Stimulated activated CD8-positive, alpha-beta memory T cell treated with anti-CD3 and anti-CD28 coated beads, Interleukin-7, amount 100 ng/mL, for 48 hours (primary cell): ENCODE results near the gene RASA2.

Experiments used
- DNase-seq, 2 donors: peaks; one replicate each; pipeline ENCODE4 v3.0.0-alpha.2; 2020; ENCODE audit warnings: low read depth in 1 of 2; ENCODE audit errors: extremely low read depth in 1 of 2

RASA2 gene

GRCh38 chr3:141642215-141642614, 155.4 kb downstream of the RASA2 start:
- DNase-seq = no peak

- DNase-seq = no peak
These were observed 156.6 kb downstream of the RASA2 start for GRCh38 chr3:141643391-141643790.

DNA sequence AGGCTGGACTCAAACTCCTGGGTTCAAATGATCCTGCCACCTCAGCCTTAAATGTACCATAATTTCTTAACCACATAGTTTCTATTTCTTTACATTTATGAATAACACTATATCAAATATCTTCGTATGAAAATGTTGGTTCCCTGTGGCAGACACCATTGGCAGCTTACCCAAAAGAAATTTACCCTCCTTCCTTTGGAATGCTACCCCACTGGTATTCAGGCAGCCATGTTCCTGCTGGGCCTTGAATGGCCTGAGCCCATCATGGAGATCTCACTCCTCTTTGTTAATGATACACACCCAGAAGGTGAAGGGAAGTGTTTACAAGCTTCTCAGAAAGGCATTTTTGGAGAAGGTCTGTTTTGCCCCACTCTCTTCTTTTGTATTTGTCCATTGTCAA, 157.0 kb downstream of the RASA2 start:
- DNase-seq = no peak

GRCh38 chr3:141644931-141645330, 158.1 kb downstream of the RASA2 start:
- peak; percentile 25 to 56 for DNase-seq

GRCh38 chr3:141646760-141647561, 160.1 kb downstream of the RASA2 start:
- DNase-seq = no peak

DNA sequence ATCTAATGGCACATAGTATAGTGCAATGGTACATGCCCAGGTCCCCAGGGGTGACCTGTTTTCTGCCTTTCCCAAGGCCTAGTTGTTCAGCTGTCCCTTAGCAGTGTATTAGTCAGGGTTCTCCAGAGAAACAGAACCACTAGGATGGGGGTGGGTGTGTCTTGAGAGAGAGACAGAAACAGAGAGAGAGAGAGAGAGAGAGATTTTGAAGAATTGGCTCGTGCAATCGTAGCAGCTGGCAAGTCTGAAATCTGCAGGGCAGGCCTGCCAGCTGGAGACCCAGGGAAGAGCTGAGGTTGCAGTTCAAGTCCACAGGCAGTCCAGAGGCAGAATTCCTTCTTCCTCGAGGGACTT, 160.7 kb downstream of the RASA2 start:
- no peak for DNase-seq

DNA sequence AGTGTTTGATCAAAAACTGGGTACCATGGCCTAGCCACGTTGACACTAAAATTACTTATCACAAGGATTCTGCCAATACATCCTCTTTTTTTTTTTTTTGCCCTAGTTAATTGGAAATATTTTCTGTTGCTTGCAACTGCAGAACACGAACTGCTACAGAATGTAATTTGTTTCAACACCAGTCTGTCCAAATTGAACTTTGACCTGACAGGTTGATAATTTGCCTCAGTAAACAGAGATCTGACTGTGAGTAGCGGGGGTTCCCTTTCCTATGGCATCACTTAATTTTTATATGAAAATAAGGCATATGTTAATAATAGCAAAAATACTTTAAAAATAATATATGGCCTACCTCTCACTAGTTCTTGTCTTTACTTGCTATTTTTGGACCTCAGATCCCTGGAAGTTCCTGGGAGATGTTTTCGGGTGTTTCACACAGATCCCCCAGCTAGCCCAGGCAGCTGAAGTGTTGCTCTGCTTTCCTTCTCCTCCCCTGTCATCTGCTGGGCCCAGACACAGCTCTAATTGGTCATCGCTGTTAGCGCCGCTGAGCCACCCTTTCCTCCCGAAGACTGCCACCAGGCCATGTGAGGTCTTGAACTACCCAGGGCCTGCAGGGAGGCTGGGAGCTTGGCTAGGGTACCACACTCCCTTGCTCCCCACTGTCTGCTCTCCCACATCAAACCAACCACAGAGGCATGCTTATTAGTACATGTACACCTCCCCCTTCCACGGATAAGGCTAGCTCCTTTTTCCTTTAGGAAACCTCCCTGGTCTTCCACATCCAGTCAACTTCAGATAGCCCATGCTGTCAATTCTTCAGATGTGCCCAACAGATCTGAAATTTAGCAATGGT, 161.5 kb downstream of the RASA2 start:
- DNase-seq = no peak

GRCh38 chr3:141649871-141650270, 163.0 kb downstream of the RASA2 start:
- no peak for DNase-seq

DNA sequence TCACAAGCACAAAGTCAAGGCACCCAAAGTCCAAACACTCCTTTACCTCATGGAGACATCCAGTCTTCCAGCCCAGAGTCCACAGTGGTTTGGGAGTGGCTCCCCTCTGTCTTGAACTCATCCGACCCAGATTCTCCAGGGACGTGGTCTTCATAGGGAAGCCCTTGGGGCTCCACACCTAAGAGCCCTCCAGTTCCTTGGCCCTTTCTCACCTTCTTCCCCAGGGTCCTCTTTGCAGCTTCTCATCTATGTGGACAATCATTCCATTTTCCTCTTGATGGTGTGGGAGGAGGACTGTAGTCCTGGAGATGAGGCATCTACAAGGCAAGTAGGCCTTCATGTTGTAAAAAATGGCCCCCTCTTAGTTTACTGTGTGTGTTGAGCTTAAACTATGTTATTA, 164.0 kb downstream of the RASA2 start:
- no peak for DNase-seq

- no peak for DNase-seq
These were observed 164.6 kb downstream of the RASA2 start for GRCh38 chr3:141651409-141651808.

DNA sequence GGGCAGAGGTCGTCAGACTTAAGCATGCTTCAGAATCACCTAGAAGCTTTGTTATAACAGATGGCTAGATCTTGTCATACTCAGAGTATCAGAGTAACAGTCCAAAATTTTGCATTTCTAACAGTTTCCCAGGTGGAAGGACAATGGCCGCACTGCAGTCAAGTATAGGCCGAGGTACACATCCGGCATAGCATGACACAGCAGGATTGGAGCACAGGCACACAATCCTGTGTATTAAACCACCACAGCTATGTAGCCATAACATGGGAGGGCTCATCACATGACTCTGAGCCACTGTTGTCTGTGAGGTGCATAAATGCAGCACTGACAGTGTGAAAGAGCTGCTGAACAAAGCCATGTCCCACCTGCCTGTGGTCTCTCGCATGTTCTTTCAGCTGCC, 165.5 kb downstream of the RASA2 start:
- DNase-seq = no peak

DNA sequence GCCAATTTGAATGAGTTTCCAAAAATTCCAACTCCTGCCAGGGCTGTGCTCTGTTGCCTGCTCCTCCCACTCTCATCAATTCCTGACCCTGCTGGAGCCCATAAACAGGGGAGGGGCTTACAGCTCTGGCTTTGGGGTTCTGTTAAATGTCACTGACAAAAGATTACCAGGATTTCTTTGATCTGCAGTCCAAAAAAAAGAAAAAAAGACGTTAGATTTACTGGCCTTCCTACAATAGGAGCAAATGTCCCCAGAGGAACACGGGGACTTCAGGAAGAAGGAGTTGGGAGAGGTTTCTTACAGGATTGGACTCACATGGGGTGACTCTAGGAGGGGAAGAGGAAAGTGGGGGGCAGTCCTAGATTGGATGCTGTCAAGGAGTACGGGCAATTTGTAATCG, 167.0 kb downstream of the RASA2 start:
- DNase-seq = no peak

DNA sequence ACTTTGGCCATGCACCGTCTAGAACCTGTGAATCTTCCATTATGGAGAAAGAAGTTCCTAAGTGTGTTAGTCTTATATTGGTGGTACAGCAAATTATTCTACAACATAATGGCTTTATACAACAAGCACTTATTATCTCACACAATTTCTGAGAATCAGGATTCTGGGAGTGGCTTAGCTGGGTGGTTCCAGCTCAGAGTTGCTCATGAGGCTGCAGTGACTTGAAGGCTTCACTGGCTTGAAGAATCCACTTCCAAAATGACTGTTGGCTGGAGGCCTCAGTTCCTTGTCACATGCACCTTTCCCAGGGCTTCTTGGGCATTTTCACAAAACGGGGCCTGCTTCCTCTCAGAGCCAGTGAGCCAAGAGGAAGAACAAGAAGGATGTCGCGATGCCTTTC, 169.0 kb downstream of the RASA2 start:
- no peak for DNase-seq

DNA sequence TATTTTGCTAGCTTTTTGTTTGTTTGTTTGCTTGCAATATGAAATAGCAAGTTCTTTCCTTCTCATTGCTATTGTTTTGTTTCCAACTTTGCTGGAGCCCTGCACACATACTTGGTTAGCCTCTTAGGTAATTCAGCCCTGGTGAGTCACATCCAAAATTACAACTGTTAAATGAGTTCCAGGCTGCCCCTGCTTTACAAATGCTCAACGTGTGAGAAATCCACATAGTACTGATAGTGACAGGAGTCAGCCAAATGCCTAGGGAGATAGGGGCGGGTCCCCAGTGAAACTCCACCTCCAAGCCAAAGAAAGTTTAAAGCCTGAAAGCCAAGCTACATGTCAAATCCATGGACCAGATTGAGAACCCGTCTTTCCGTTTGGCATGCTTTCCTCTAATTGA, 169.9 kb downstream of the RASA2 start:
- no peak for DNase-seq

DNA sequence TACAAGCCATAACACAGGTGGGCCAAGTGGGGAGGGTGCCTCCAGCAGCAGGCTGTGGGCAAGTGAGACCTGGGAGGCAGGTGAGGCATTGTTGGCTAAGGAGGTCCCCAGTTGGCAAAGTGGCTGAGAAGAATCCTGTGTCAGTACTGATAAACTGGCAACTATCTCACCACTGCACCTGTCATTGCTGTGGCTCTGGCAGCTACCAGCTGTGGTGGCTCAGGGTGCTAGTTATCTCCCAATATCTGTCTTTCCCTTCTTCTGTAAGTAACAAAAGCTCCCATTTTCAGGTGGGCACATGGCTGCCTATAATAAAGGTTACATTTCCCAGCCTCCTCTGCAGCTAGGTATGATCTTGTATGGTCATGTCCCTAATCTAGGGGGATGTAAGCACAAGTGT, 170.7 kb downstream of the RASA2 start:
- DNase-seq = no peak

DNA sequence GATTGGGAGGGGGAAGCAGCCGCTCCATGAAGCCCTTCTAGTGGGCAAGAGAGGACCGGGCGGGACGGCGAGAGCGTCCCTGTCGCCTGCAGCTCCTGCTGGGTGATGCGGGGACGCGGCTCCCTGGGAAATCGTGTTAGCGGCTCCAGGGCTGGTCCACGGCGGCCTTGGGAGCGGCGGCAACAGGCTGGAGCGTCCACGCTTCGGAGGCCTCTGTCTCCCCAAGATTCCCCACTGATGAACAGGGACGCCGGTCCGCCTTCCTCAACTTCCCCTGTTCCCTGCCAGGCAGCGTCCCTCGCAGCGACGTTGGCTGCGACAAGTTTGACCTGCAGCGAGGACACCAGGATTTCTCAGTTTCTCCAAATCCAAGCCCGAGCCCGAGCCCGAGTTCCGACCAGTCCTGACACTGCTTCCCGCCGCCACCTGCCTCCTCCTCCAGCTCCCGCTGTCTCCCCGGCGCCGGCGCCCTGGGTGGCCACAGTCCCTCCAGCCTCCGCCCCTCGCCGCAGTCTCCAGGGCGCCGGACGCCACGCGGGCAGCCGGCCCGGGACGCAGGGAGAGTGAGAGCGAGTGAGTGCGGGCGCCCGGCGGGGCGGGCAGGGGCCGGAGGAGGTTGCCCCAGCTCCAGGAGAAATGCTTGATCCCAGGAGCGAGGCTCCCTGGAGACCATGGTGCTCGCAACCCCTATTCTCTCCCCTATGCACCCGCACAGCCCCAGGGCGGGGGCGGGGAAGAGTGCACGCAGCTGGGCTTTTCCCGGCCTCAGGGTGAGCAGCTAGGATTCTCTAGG, 173.2 kb downstream of the RASA2 start:
- DNase-seq = no peak

DNA sequence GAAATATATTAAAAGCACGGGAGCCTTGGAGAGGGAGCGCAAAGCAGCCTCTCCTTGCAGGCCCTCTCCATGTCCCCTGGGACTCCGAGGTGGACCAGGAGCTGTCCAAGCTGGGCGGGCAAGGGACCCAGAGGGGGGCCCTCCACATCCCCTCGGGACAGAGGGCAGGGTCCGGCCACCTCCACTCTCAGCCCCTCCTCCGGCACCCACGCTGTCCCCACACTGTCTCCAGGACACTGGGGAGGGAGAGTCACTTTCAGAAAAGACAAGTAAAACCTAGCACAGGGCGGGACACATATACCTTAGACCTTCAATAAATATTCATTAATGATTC, 173.8 kb downstream of the RASA2 start:
- no peak for DNase-seq

- DNase-seq = no peak
These were observed 174.7 kb downstream of the RASA2 start for GRCh38 chr3:141661229-141662196.

- no peak for DNase-seq
These were observed 177.2 kb downstream of the RASA2 start for GRCh38 chr3:141663993-141664392.
